ENCODE measurements around the gene CES4A.

Gene CES4A

GRCh38 chr16:67053767-67054334 is 65.5 kb downstream of the CES4A start:
- no peak for DNase-seq (ENCODE audit: low read depth)

DNA sequence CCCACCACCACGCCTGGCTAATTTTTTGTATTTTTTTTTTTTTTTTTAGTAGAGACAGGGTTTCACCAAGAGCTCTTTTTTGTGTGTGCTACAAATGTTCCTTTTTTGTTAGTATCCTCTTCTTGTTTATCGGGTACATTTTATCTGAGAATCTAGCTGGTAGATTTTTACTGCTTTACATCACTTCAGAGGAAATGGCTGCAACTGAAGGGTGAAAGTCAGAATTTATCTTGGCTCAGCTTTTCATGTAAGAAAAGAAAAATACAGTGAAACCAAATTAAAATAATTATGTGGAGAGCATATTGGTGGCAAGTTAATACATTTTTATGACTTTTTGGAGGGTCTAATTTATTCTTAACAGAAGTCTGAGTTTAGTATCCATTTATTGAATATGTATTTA is 66.5 kb downstream of the CES4A start:
- DNase-seq (ENCODE audit: low read depth): no peak

- DNase-seq (ENCODE audit: low read depth): no peak
Measured at GRCh38 chr16:67055712-67056487, 67.5 kb downstream of the CES4A start.

Data from stimulated activated CD8-positive, alpha-beta memory T cell treated with anti-CD3 and anti-CD28 coated beads, Interleukin-15, amount 100 ng/mL, for 24 hours (primary cell).